CD4-positive, alpha-beta T cell (primary cell): Measurements from ENCODE around the gene TMEM45B. TPM values are rescaled to one million over a fixed set of nuclear protein-coding genes. Genes with fewer than 3 reads are reported as not detected.

ENCODE experiments used
- ATAC-seq: fragments of 200-7000 bp; cut with Tn5 transposase; one replicate; pipeline ENCODE4 v1.10.0; 2022; ENCODE audit warnings: mild to moderate bottlenecking; ENCODE audit not compliant: poor library complexity
- CTCF ChIA-PET: fragments of 350-600 bp; sonication (Branson Sonifier 250); formaldehyde crosslinking; loops from one replicate; lab custom pipeline; 2021; ENCODE audit warnings: antibody characterized with exemption, inconsistent platforms; lab: Charles Lee
- POLR2A ChIA-PET: fragments of 350-600 bp; sonication (Branson Sonifier 250); formaldehyde crosslinking; loops from one replicate; lab custom pipeline; 2021; ENCODE audit warnings: antibody characterized with exemption, inconsistent platforms; lab: Charles Lee
- DNase-seq, 14 experiments: peaks; one replicate each; pipeline ENCODE4 v3.0.0-alpha.2; 2013 to 2020; ENCODE audit warnings: mixed read lengths in 2 of 14
- H3K27ac ChIP-seq, 2 donors: one replicate each; pipeline versions ENCODE4 v1.5.1 to v1.7.0; 2013; ENCODE audit warnings: low read length in 2 of 2, low read depth in 1 of 2, mild to moderate bottlenecking in 1 of 2
- H3K27me3 ChIP-seq, 2 experiments: 1 replicate in 1 of 2; 2 replicates in 1 of 2; pipeline versions ENCODE4 v1.6.1 to v1.7.0; 2013; ENCODE audit warnings: low read length in 2 of 2, control low read depth in 1 of 2, mild to moderate bottlenecking in 1 of 2, moderate library complexity in 1 of 2; ENCODE audit not compliant: insufficient read depth in 2 of 2, control insufficient read depth in 1 of 2
- H3K36me3 ChIP-seq: one replicate; pipeline ENCODE4 v1.6.1; 2013; ENCODE audit warnings: low read length, control low read depth; ENCODE audit not compliant: insufficient read depth
- H3K4me1 ChIP-seq: one replicate; pipeline ENCODE4 v1.6.1; 2013; ENCODE audit warnings: low read length, control low read depth; ENCODE audit not compliant: insufficient read depth
- H3K4me3 ChIP-seq: one replicate; pipeline ENCODE4 v1.5.1; 2013; ENCODE audit warnings: mild to moderate bottlenecking, low read length, moderate library complexity
- H3K9me3 ChIP-seq, 2 experiments: 1 replicate in 1 of 2; 2 replicates in 1 of 2; pipeline versions ENCODE4 v1.6.1 to v1.7.0; 2013; ENCODE audit warnings: low read length in 2 of 2, mild to moderate bottlenecking in 2 of 2, control low read depth in 1 of 2, moderate library complexity in 1 of 2; ENCODE audit not compliant: control insufficient read depth in 1 of 2, insufficient read depth in 1 of 2
- H3K27ac Mint-ChIP-seq: one replicate; pipeline ENCODE4 v1.8.0; 2020; ENCODE audit warnings: mixed read lengths
- H3K27me3 Mint-ChIP-seq: one replicate; pipeline ENCODE4 v1.8.0; 2021; ENCODE audit warnings: mixed read lengths
- H3K36me3 Mint-ChIP-seq: one replicate; pipeline ENCODE4 v1.8.0; 2021; ENCODE audit warnings: low read depth, mixed read lengths
- H3K4me1 Mint-ChIP-seq: one replicate; pipeline ENCODE4 v1.8.0; 2021; ENCODE audit warnings: low read depth, mixed read lengths
- H3K4me3 Mint-ChIP-seq: one replicate; pipeline ENCODE4 v1.8.0; 2020; ENCODE audit warnings: mild to moderate bottlenecking, mixed read lengths
- H3K9me3 Mint-ChIP-seq: one replicate; pipeline ENCODE4 v1.8.0; 2020; ENCODE audit warnings: mixed read lengths
- CTCF ChIP-seq: fragments of 200-600 bp; IDR thresholded peaks from one replicate; pipeline ENCODE4 v1.8.0; 2022; ENCODE audit warnings: antibody characterized with exemption, mild to moderate bottlenecking
- intact Hi-C, 2 experiments: fragments of 100-400 bp; cut with DNase I in 1 of 2; cut with micrococcal nuclease in 1 of 2; formaldehyde crosslinking; loops; one replicate each; pipeline versions ENCODE4 v1.15.1 to v1.9.0; 2023 to 2025; cut with DNase I, micrococcal nuclease
- total RNA-seq, 174 experiments: library from RNA in 2 of 174; stranded (reverse) in 2 of 174; gene quantifications; one replicate each; pipeline ENCODE4 v1.2.3 and lab custom pipeline; 2021 to 2026

The TMEM45B gene
- total RNA-seq, 2 experiments from 2014 or later, result 1.7 to 1.9 TPM

GRCh38 chr11:129767827-129768226, 47.8 kb upstream of the TMEM45B start:
- no peaks in the 10 kb centered on the region for H3K4me1 ChIP-seq
- DNase-seq, result no peak
- Mint-ChIP-seq H3K4me1 (peaks cover 6% of the 10 kb centered on the region), H3K9me3 (peaks cover 5% of the 10 kb centered on the region), H3K4me3 (no peak overlapping the region), H3K27me3 (peaks cover 10% of the 10 kb centered on the region), H3K27ac (no peak overlapping the region), H3K36me3 (peaks cover 4% of the 10 kb centered on the region)
- intact Hi-C loops, result loop anchor here (5.0 kb wide), 1 partner anchor 364 kb away; no protein-coding TSS in a partner anchor
- no peak overlapping the region for H3K4me3 ChIP-seq
- peaks cover 0 to 3% of the 10 kb centered on the region in 2 experiments for H3K9me3 ChIP-seq
- ChIA-PET POLR2A (interaction anchor here (0.6 kb wide), 1 partner anchor 106 kb away, joined by 3 read pairs; no protein-coding TSS in a partner anchor), CTCF (interaction anchor here (0.6 kb wide), 1 partner anchor 470 kb away, joined by 4 read pairs; no protein-coding TSS in a partner anchor)
- no peaks in the 10 kb centered on the region for H3K27me3 ChIP-seq
- ATAC-seq, result no peak
- no peak for TF ChIP-seq CTCF
- no peak overlapping the region for H3K27ac ChIP-seq
- H3K36me3 ChIP-seq, result no peaks in the 10 kb centered on the region

- no peak for ATAC-seq
- H3K27ac Mint-ChIP-seq, result no peak overlapping the region
Observed at GRCh38 chr11:129768356-129768755, 47.3 kb upstream of the TMEM45B start.

GRCh38 chr11:129769059-129769458, 46.6 kb upstream of the TMEM45B start:
- Mint-ChIP-seq H3K27me3 (peaks cover 10% of the 10 kb centered on the region), H3K9me3 (peaks cover 5% of the 10 kb centered on the region), H3K4me3 (no peak overlapping the region), H3K27ac (no peak overlapping the region), H3K36me3 (peaks cover 4% of the 10 kb centered on the region), H3K4me1 (peaks cover 6% of the 10 kb centered on the region)
- intact Hi-C loops, result loop anchor here (5.0 kb wide), 1 partner anchor 363 kb away; no protein-coding TSS in a partner anchor
- no peaks in the 10 kb centered on the region for H3K36me3 ChIP-seq
- ChIA-PET POLR2A (no interaction called here), CTCF (no interaction called here)
- ATAC-seq (no peak), DNase-seq (no peak)
- no peak overlapping the region for H3K27ac ChIP-seq
- H3K4me1 ChIP-seq, result no peaks in the 10 kb centered on the region
- TF ChIP-seq CTCF, result no peak
- H3K4me3 ChIP-seq, result no peak overlapping the region
- peaks cover 0 to 7% of the 10 kb centered on the region in 2 experiments for H3K9me3 ChIP-seq
- H3K27me3 ChIP-seq, result no peaks in the 10 kb centered on the region

More at GRCh38 chr11:129768356-129768755, 47.3 kb upstream of the TMEM45B start:
- CTCF ChIA-PET, result interaction anchor here (0.6 kb wide), 1 partner anchor 471 kb away, joined by 4 read pairs; no protein-coding TSS in a partner anchor
- POLR2A ChIA-PET, result no interaction called here
- H3K4me1 Mint-ChIP-seq, result peaks cover 6% of the 10 kb centered on the region
- H3K27me3 Mint-ChIP-seq, result peaks cover 10% of the 10 kb centered on the region
- intact Hi-C loops, result loop anchor here (5.0 kb wide), 1 partner anchor 364 kb away; no protein-coding TSS in a partner anchor
- Histone ChIP-seq H3K4me1 (no peaks in the 10 kb centered on the region), H3K9me3 (peaks cover 0 to 3% of the 10 kb centered on the region in 2 experiments), H3K36me3 (no peaks in the 10 kb centered on the region), H3K27me3 (no peaks in the 10 kb centered on the region), H3K4me3 (no peak overlapping the region), H3K27ac (no peak overlapping the region)
- no peak for DNase-seq
- H3K9me3 Mint-ChIP-seq, result peaks cover 5% of the 10 kb centered on the region
- no peak overlapping the region for H3K4me3 Mint-ChIP-seq
- no peak for TF ChIP-seq CTCF
- H3K36me3 Mint-ChIP-seq, result peaks cover 4% of the 10 kb centered on the region
